Forelimb muscle (tissue), 1 donor: ENCODE measurements around the gene USP9X. TPM values are rescaled to one million over a fixed set of nuclear protein-coding genes. Genes with fewer than 3 reads are reported as not detected.
A peak's percentile ranks its signal among the peaks of the same experiment; 100 is the strongest.
"Not testable (repeated sequence)": the region's sequence is repeated elsewhere in the genome, so short reads cannot be mapped to it uniquely, and the experiment has no call there.

Source experiments
- DNase-seq: peaks from one replicate; pipeline ENCODE4 v3.0.0-alpha.2; 2013; ENCODE audit warnings: low read depth
- polyA plus RNA-seq: library from polyadenylated mRNA; unstranded; fragments of 120-200 nt; gene quantifications from one replicate; pipeline ENCODE4 v1.2.1, GENCODE V29; 2013; ENCODE audit not compliant: insufficient read length

The USP9X gene, protein sequence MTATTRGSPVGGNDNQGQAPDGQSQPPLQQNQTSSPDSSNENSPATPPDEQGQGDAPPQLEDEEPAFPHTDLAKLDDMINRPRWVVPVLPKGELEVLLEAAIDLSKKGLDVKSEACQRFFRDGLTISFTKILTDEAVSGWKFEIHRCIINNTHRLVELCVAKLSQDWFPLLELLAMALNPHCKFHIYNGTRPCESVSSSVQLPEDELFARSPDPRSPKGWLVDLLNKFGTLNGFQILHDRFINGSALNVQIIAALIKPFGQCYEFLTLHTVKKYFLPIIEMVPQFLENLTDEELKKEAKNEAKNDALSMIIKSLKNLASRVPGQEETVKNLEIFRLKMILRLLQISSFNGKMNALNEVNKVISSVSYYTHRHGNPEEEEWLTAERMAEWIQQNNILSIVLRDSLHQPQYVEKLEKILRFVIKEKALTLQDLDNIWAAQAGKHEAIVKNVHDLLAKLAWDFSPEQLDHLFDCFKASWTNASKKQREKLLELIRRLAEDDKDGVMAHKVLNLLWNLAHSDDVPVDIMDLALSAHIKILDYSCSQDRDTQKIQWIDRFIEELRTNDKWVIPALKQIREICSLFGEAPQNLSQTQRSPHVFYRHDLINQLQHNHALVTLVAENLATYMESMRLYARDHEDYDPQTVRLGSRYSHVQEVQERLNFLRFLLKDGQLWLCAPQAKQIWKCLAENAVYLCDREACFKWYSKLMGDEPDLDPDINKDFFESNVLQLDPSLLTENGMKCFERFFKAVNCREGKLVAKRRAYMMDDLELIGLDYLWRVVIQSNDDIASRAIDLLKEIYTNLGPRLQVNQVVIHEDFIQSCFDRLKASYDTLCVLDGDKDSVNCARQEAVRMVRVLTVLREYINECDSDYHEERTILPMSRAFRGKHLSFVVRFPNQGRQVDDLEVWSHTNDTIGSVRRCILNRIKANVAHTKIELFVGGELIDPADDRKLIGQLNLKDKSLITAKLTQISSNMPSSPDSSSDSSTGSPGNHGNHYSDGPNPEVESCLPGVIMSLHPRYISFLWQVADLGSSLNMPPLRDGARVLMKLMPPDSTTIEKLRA (N-terminal part only)
- polyA plus RNA-seq = 48.2 TPM

DNA sequence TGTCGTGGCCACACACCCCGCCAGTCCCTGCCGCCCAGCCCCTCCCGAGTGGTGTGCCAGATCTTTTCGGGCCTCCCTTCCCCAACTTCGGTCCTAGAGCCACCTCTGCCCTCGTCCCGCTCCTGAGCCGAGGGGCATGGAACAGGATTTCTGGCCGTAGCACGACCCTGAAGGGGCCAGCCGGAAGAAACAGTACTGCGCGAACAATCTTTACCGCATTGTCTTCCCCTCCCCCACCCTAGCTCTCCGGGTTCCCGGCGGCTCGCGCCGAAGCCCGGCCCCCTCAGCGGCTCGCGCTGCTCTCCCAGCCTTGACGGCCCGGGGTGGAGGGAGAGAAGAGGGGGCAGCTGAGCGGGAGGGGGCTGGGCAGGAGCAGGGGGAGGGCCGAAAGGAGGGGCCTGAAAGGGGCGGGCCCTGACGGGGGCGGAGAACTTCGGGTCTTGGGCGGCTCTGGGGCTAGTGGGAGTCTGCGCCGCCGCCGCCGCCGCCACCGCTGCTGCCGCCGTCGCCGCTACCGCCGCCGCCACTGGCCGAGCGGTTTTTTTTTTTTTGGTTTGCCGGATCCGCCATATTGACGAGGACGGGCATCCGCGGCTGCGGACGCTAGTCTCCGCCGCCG, at the start of gene USP9X:
USP9X (plus strand) TSS at position 553 of the 619 bp plus-strand sequence. CDS start 38,184 bp downstream, outside the sequence.
- DNase-seq = peak; percentile 49

DNA sequence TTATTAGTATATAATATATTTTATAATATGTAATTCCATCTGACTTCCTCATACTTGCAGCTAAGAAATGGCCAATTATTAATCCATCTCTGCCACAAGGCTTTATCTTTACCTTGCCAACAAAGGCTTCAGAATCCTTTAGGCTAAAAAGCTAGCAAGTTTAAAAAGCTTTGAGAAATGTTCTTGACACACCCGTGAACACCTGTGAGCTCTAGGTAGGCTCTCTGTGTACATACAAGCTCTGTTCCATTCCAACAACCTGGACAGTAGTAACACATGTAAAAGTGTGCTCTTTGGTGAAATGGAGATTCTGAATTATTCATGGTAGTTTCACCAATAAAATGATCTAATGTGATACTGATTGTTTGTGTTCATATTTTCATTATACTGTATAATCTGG, 49.7 kb upstream of the USP9X start:
- no peak for DNase-seq

DNA sequence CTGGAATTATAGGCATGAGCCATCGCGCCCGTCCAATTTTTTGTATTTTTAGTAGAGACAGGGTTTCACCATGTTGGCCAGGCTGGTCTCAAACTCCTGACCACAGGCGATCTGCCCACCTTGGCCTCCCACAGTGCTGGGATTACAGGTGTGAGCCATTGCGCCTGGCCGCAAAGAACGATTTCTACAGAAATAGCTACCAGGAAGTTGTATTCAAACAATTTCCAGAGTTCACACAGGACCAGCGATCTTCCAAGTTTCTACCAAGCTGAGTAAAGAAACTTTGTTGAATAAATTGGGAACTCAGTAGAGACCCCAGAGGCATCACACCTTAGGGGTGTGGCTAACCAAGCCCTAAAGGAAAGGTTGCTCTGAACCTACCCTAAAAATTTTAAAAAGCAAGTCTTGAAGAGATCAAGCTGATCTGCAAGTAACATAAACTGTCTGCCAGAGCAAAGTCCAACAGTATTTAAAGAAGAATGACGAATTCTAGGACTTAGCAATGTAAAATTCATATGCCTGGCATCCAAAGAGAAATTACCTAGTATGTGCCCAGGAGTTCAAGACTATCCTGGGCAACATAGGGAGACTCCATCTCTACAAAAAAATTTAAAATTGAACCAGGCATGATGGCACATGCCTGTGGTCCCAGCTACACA, 48.4 kb upstream of the USP9X start:
- DNase-seq = no peak

DNA sequence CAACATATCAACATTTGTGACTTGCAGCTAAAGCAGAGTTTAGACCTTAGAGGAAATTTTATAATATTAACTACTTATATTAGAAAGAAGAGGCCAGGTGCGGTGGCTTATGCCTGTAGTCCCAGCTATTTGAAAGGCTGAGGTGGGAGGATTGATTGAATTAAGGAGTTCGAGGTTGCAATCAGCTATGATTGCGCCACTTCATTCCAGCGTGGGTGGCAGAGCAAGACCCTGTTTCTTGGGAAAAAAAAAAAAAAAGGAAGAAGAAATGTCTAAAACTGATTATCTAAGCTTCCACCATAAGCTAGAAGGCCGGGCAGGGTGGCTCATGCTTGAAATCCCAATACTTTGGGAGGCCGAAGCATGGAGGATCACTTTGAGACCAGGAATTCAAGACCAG, 42.0 kb upstream of the USP9X start:
- no peak for DNase-seq

DNA sequence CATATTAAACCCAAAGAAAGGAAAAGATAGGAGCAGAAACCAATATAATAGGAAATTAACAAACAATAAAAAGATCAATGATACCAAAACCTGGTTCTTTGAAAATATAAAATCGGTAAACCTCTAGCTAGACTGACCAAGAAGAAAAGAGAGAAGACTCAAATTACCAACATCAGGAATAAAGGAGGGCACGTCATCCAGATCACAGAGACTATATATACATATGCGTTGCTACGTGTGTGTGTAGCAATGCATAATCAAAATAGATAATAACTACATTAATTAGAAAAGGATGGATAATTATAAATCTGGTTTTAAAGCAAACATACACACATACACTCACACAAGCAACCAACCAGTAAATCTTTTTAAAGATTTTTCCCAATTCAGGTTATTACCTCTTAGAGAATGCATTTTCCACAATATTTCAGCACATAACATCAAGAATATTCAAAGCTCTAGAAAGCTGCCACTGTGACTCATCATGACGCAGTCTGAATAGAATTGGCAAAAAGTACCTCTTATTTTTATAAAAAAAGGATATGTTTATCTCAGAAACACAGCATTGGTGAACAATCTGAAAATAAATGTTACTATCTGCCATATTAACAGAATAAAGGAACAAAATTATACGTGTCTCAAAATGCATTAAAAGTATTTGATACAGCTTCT, 41.4 kb upstream of the USP9X start:
- DNase-seq = no peak

DNA sequence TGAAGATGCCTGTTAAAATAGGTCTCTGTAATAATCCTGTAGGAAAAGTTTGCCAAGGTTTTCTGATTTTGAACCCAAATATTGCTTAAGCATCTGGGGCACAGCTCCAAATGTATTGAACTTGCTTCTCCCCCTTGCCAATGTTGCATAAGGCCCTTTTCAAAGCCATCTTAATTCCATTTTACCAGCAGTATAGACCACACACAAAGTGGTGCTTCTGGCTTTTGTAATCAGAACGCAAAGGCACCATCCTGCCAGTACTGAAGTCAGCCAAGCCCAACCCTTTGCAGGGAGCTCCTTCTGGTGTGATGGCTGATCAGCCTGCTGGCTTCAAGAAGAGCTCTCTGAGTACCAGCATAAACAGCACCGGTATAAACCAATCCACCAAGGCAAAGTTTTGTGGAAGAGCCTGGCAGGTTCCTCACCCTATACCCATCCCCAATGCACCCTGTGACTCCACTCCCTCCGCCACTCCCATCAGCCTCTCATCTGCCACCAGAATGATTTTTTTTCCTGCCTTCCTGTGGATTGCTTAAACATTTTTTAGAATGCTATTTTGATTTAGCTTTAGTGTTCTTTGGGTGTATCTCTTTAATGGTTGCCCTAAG, 39.2 kb upstream of the USP9X start:
- DNase-seq = no peak

DNA sequence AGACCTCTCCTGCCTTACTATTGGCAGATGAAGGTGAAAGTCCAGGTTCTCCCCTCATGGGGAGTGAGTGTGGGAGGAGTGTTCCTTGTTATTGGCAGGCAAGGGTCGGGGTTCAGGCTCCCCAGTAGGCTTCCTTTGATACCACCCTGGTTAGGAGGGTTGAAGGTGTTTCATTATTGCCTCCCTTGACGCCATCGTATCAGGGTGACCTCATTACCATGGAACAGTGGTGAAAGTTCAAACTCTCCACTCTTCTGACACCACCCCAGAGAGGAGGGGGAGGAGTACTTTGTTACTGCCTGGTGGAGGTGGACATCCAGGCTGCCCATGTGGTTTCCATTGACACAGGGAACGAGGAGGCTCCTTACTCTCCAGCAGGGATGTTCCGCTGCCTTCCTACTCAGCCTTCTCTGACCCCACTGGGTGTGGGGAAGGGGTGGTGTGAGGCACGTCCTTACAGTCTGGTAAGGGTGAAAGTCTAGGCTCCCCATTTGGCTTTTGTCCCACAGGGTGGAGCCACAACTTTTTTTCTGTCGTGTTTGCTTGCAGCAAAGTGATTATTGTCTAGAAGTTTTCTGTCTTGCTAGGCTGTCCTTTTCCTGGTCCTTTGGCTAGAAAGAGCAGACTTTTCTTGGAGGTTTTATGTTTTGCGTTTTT, 37.2 kb upstream of the USP9X start:
- no peak for DNase-seq

DNA sequence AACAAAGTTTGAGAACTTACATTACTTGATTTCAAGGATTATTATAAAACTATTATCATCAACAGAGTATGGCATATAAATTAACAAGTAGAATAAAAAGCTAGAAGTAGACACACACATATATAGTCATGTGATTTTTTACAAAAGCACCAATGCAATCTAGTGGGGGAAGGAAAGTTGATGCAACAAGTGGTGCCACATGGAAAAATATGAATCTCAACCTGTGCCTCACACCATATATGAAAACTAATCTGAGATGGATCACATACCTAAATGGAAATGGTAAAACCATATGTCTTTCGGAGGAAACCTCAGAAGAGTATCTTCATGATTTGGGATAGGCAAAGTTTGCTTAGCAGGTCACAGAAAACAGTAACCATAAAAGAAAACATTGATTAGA, 34.9 kb upstream of the USP9X start:
- DNase-seq = no peak

DNA sequence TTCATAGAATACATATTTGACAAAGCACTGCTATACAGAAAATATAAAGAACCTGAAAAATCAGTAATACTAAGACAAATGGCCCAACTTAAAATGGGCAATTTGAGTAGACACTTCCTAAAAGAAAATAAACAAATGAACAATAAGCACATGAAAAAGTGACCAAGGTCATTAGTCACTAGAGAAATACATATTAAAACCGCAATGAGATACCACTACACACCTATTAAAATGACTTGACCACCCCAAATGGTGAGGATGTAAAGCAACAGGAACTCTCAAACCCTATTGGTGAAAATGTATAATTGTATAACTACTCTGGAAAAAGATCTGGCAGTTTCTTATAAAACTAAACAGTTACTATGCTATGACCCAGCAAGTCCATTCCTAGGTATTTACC, 34.0 kb upstream of the USP9X start:
- no peak for DNase-seq

DNA sequence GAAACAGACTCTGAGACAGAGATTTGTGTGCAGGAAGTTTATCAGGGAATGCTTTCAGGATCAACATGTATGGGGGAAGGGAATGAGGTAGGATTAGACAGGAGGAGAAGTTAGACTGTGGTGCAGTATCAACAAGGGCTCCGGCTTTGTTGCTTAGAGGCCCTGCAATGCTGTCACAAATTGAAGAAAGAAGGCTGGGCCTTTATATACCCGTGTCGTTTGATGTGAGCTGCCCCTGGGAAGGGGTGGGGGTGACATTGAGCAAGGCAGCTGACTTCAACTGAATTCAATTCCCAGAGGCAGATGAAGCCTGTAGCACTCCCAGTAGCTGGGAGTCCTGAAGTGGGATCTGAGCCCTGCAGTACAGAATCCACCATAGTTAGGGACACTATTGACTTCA, 29.5 kb upstream of the USP9X start:
- no peak for DNase-seq

DNA sequence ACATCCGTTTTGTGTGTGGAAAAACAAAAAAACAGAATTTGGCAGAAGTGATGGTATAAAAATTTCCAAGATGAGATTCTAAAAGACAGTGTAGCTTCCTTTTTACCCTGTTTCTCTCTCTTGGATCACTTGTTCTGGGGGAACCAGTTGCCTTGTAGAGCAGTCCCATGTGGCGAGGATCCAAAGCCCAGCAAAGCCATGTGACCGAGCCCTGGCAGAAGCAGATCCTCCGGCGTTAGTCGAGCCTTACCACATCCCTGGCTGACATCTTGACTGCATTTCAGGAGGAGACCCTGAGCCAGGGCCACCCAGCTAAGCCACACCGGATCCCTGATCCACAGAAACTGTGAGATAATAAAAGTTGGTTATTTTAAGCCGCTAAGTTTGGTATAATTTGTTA, 22.0 kb upstream of the USP9X start:
- DNase-seq = not testable (repeated sequence)

DNA sequence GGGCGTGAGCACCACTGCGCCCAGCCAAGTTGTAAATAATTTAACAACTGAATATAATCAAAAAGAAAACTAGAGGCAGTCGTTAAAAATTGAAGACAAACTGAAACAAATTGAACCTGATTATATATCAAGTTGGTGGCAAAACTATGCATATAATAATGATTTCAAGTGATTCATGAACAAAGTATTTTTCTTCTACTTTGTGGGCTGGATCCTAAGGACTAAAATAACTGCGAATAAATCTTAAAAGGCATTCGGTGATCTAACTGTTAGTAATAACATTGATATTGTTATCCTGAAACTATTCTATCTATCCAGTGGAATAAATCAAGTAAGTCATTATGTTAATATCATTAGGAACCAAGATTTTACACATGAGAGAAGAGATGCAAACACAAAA, 21.2 kb upstream of the USP9X start:
- DNase-seq = no peak

DNA sequence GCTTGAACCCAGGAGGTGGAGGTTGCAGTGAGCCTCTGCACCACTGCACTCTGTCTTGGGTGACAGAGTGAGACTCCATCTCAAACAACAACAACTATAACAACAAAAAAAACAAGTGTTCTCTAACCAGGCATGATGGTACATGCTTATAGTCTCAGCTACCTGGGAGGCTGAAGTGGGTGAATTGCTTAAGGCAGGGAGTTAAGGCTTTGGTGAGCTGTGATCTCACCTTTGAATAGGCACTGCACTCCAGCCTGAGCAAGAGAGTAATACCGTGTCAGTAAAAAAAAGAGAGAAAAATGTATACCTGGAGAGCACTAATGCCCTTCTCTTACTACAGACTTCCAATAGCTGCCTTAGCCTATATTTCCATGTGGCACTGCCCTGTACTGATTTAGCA, 18.9 kb upstream of the USP9X start:
- no peak for DNase-seq

DNA sequence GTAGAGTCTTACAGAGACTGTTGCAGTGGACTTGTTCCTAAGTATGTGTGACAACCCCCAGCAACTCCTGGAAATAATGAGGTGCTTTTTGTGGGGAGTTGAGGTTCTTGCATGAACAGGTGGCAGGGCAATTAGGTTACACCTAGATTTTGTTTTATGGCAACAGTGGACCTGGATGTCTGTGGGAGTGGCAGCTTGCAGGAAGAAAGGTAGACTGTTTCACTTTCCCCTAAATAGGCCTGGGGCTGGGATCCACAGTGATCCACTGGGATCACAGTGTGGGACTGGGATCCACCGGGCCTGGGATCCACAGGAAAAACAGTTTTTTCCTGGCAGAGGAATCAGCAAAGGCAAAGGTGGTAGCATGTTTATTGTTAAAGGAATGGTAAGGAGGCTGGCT, 18.3 kb upstream of the USP9X start:
- DNase-seq = no peak

DNA sequence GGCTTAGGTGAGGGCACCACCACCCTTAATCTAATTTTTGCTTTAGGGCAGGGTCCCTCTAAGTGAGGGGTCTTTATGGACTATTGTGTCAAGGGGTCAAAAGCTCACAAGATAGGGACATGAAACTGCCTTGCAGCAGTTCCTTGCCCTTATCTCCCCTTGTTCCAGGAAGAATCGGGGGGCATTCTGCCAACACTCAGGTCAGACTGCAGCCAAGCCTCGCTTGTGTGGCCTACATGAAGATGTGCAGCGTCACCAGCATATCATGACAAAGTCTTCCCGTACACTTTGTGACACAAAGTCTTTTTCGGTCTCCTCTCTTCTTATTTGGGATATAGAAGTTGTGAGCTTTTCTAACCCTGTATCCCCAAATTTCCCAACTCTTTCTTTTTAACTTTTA, 17.5 kb upstream of the USP9X start:
- no peak for DNase-seq

DNA sequence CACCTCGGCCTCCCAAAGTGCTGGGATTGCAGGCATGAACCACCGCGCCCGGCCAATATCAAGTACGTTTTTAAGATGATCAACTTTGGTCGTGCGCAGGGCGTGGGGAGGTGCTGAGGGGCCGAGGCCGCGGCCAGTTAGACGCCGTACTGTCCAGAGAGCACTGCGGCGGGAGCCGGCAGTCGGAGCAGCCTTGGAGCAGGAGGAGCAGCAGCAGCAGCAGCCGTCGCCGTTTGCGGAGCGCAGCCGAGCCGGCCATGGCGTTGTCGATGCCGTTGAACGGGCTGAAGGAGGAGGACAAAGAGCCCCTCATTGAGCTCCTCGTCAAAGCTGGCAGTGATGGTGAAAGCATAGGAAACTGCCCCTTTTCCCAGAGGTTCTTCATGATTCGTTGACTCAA, 8.5 kb upstream of the USP9X start:
- no peak for DNase-seq

DNA sequence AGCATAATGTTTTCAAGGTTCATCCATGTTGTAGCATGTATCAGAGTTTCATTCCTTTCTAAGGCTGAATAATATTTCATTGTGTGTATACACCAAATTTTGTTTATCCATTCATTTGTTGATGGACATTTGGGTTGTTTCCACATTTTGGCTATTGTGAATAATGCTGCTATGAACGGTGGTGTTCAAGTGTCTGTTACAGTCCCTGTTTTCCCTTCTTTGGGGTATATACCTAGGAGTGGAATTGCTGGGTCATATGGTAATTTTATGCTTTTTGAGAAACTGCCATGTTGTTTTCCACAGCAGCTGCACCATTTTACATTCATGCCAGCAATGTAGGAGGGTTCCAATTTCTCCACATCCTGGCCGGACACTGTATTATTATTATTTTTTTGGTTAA, 3.4 kb upstream of the USP9X start:
- no peak for DNase-seq

DNA sequence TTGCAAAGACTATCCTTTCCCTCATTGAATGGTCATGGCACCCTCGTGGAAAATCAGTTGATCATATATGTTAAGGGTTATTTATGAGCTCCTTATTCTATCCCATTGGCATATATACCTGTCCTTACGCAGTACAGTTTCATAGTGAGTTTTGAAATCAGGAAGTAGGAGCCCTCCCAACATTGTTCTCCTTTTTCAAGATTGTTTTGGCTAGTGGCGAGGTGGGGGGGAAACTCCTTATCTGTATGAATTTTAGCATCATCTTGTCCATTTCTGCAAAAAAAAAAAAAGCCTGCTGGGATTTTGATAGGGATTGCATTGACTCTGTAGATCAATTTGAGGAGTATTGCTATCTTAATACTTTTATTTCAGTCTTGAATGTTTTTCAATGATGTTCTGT, 2.5 kb upstream of the USP9X start:
- DNase-seq = no peak

DNA sequence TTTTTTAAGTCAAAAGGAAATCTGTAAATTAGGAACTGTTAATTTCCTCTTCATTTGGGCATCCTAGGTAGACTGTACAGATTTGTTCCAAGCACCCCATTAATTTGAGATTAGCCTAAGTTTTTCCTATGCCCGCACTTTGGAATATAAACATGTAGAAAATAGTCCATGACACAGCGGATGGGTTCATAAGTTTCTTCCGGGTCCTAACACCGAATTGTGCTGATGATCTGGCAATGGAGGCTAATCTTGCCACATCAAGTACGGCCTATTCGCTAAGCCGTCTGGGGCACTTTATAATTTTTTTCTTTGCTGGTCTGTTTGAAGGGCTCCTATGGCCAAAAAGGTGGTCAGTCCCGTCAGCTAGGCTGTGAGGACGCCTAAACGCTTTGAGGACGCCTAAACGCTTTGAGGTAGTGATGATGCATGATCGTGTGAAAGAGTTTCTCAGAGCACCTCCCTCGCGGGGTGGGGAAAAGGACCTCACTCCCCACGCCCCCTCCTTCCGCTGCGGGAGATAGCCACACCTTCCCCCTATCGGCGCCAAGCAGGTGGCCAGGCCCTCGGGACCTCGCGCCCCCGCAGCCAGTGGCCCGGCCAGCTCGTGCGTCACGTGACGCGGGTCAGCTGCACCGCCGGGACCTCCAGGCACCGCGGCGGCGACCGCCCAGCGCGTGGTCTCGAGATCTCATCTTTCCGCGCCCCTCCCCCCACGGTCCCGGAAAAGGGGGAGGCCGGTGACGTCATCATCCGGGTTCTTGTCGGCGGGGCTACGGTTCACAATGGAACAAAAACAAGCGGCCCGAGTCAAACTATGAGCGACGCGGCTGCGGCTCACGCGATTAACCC, 977 bp upstream of the USP9X start:
- DNase-seq = peak; percentile 85
